GM19438 (cell line): ENCODE data around the gene RHBDD3.

ENCODE experiments used
- ATAC-seq: cut with Tn5 transposase; IDR thresholded peaks from one replicate; pipeline ENCODE4 v1.9.1; 2021; ENCODE audit warnings: low read depth; ENCODE audit not compliant: unreplicated experiment

RHBDD3 gene

GRCh38 chr22:29267858-29268510, at the start of gene RHBDD3, which contains the start of gene EWSR1:
RHBDD3 (minus strand) TSS chr22:29267981; CDS start chr22:29265626, 2,355 bp downstream.
EWSR1 (plus strand) TSS chr22:29268268; CDS start chr22:29268337, 69 bp downstream.
- ATAC-seq, result peak; percentile 68

- no peak for ATAC-seq
Observed at GRCh38 chr22:29316141-29316828, 48.5 kb upstream of the RHBDD3 start.

- ATAC-seq, result no peak
Observed at GRCh38 chr22:29315286-29316140, 47.7 kb upstream of the RHBDD3 start, which contains the start of gene RASL10A. RASL10A (minus strand) TSS chr22:29315697; CDS start chr22:29315246, 451 bp downstream.

- ATAC-seq, result no peak
Observed at GRCh38 chr22:29314537-29315285, 46.9 kb upstream of the RHBDD3 start.

GRCh38 chr22:29313576-29314466, 46.0 kb upstream of the RHBDD3 start:
- ATAC-seq, result no peak

GRCh38 chr22:29313126-29313575, 45.4 kb upstream of the RHBDD3 start:
- no peak for ATAC-seq

GRCh38 chr22:29312218-29313125, 44.7 kb upstream of the RHBDD3 start:
- no peak for ATAC-seq

- ATAC-seq, result no peak
Observed at GRCh38 chr22:29311464-29312217, 43.9 kb upstream of the RHBDD3 start.

- no peak for ATAC-seq
Observed at GRCh38 chr22:29310863-29311339, 43.1 kb upstream of the RHBDD3 start.

- no peak for ATAC-seq
Observed at GRCh38 chr22:29310065-29310862, 42.5 kb upstream of the RHBDD3 start.

GRCh38 chr22:29309332-29310064, 41.7 kb upstream of the RHBDD3 start:
- no peak for ATAC-seq

- no peak for ATAC-seq
Observed at GRCh38 chr22:29308791-29309262, 41.0 kb upstream of the RHBDD3 start.

- ATAC-seq, result no peak
Observed at GRCh38 chr22:29308148-29308790, 40.5 kb upstream of the RHBDD3 start.

GRCh38 chr22:29307596-29308147, 39.9 kb upstream of the RHBDD3 start:
- ATAC-seq, result no peak
